OCI-LY1 (cell line): ENCODE data around the gene ENDOD1.
"Not testable (repeated sequence)": the region's sequence is repeated elsewhere in the genome, so short reads cannot be mapped to it uniquely, and the experiment has no call there.

Source experiments
- H2AFZ ChIP-seq: fragments of 200-600 bp; sonication (generic), shearing (Covaris generic); 2 replicates; pipeline ENCODE4 v1.6.0; 2014; ENCODE audit warnings: antibody characterized with exemption, mild to moderate bottlenecking, low read length
- H3F3A ChIP-seq: fragments of 200-600 bp; sonication (generic), shearing (Covaris generic); 2 replicates; pipeline ENCODE4 v1.6.0; 2014; ENCODE audit warnings: mild to moderate bottlenecking, antibody characterized with exemption, low read length, moderate library complexity; ENCODE audit not compliant: insufficient read depth
- H3K27ac ChIP-seq: fragments of 200-600 bp; sonication (generic); 2 replicates; pipeline ENCODE4 v1.5.1; 2014; ENCODE audit warnings: low read length, mixed run types, mild to moderate bottlenecking, low read depth; ENCODE audit not compliant: poor library complexity, severe bottlenecking
- H3K27me3 ChIP-seq: fragments of 200-600 bp; sonication (generic); 2 replicates; pipeline ENCODE4 v1.6.0; 2014; ENCODE audit warnings: antibody characterized with exemption, mild to moderate bottlenecking, low read length, moderate library complexity; ENCODE audit not compliant: insufficient read depth
- H3K36me3 ChIP-seq: fragments of 200-600 bp; sonication (generic); 2 replicates; pipeline ENCODE4 v1.6.1; 2014; ENCODE audit warnings: mild to moderate bottlenecking, antibody characterized with exemption, low read length, moderate library complexity, mixed read lengths; ENCODE audit not compliant: insufficient read depth
- H3K4me1 ChIP-seq: fragments of 200-600 bp; sonication (generic); 2 replicates; pipeline ENCODE4 v1.5.1; 2014; ENCODE audit warnings: mild to moderate bottlenecking, low read length, moderate library complexity; ENCODE audit not compliant: insufficient read depth, severe bottlenecking
- H3K4me2 ChIP-seq: fragments of 200-600 bp; sonication (generic), shearing (Covaris generic); 2 replicates; pipeline ENCODE4 v1.6.1; 2014; ENCODE audit warnings: low read length
- H3K4me3 ChIP-seq: fragments of 200-600 bp; sonication (generic); 2 replicates; pipeline ENCODE4 v1.5.1; 2014; ENCODE audit warnings: low read length, low read depth, mild to moderate bottlenecking, mixed read lengths; ENCODE audit not compliant: poor library complexity, severe bottlenecking
- H3K79me2 ChIP-seq: fragments of 200-600 bp; shearing (Covaris generic); 2 replicates; pipeline ENCODE4 v1.6.1; 2016; ENCODE audit warnings: mixed run types, low read length, mixed read lengths; ENCODE audit not compliant: insufficient read depth
- H3K9ac ChIP-seq: fragments of 200-600 bp; sonication (generic), shearing (Covaris generic); 2 replicates; pipeline ENCODE4 v1.6.1; 2014; ENCODE audit warnings: mild to moderate bottlenecking, low read length, mixed read lengths
- H3K9me2 ChIP-seq: fragments of 200-600 bp; sonication (generic), shearing (Covaris generic); 2 replicates; pipeline ENCODE4 v1.6.1; 2014; ENCODE audit warnings: low read depth, mild to moderate bottlenecking, low read length, mixed read lengths
- H3K9me3 ChIP-seq: fragments of 200-600 bp; shearing (Covaris generic); 2 replicates; pipeline ENCODE4 v1.6.1; 2014; ENCODE audit warnings: low read length, mixed read lengths
- H4K20me1 ChIP-seq: fragments of 200-600 bp; sonication (generic), shearing (Covaris generic); 2 replicates; pipeline ENCODE4 v1.6.0; 2016; ENCODE audit warnings: mild to moderate bottlenecking, low read length; ENCODE audit not compliant: insufficient read depth
- CTCF ChIP-seq: fragments of 200-600 bp; sonication (generic), shearing (Covaris generic); IDR thresholded peaks from 2 replicates; pipeline ENCODE4 v1.5.1; 2017; ENCODE audit warnings: mild to moderate bottlenecking, antibody characterized with exemption, low read length, moderate library complexity, mixed read lengths
- EZH2 ChIP-seq: fragments of 200-600 bp; sonication (generic), shearing (Covaris generic); IDR thresholded peaks from 2 replicates; pipeline ENCODE4 v1.8.0; 2017; ENCODE audit warnings: borderline replicate concordance, mixed run types, mild to moderate bottlenecking, antibody characterized with exemption, low read length, moderate library complexity, mixed read lengths

ENDOD1 gene

DNA sequence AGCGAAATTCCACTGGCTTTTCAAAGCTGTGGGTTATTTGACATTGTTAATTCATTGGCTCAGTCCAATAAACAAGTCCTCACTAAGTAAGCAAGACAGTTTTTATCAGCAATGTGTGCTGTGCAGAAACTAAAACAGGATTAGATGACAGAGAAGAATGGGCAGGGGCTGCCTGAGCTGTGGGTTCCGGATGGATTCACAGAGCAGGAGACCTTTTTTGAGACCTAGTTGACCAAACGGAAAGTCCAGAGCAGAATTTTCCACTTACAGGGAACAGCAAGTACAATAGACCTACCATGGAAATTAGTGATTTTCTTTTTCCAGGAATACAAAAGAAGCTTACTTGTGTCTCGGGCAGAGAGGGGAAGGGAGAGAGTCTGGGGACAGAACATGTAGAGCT, 45.6 kb upstream of the ENDOD1 start:
- Histone ChIP-seq H4K20me1 (no peaks in the 10 kb centered on the region), H3K4me2 (no peak overlapping the region), H3K9me2 (no peaks in the 10 kb centered on the region), H3K27me3 (no peaks in the 10 kb centered on the region), H3K27ac (no peak overlapping the region), H3K4me1 (no peaks in the 10 kb centered on the region), H3K36me3 (no peaks in the 10 kb centered on the region), H2AFZ (no peak overlapping the region), H3K9me3 (no peaks in the 10 kb centered on the region), H3F3A (no peaks in the 10 kb centered on the region), H3K9ac (no peak overlapping the region), H3K79me2 (no peaks in the 10 kb centered on the region), H3K4me3 (no peak overlapping the region)
- TF ChIP-seq EZH2 (no peak), CTCF (no peak)

DNA sequence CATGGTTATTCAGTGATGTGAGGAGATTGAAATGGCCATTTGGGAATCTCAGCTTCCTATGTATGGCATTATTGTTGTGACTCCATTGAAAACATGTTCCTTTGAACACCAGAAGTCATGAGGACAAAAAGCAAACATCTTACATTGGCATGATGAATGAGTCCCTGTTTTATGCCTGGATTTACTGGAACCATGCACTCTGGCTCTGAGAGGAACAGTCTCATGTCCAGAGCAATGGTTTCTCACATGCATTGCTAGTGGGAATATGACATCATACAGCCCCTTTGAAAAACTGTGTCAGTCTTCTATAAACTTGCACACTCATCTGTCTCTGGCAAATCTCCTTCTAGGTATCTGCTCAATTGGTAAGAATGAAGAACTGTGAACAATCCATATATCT, 43.8 kb upstream of the ENDOD1 start:
- Histone ChIP-seq H3K27me3 (no peaks in the 10 kb centered on the region), H3K4me2 (no peak overlapping the region), H3K4me1 (no peaks in the 10 kb centered on the region), H3K27ac (no peak overlapping the region), H2AFZ (no peak overlapping the region), H3K4me3 (no peak overlapping the region), H3K9me2 (no peaks in the 10 kb centered on the region), H3F3A (no peaks in the 10 kb centered on the region), H3K9ac (no peak overlapping the region), H3K79me2 (no peaks in the 10 kb centered on the region), H3K9me3 (no peaks in the 10 kb centered on the region), H4K20me1 (no peaks in the 10 kb centered on the region), H3K36me3 (no peaks in the 10 kb centered on the region)
- TF ChIP-seq CTCF: no peak
- TF ChIP-seq EZH2: no peak

DNA sequence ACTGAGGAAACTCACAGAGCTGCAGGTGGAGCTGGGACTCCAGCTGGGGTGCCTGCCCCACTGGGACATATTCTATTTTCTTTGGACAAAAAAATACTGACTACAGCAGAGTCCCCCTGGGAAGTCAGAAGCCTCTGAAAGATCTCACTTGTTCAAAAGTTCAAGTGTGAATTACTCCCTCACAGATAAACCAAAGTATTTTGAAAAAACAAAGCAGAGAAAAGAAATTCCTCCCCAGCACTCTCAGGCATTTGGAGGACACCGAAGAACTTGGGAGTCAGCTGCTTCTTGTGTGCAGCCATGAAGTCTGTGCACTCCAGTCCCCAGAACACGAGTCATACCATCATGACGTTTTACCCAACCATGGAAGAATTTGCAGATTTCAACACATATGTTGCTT, 40.5 kb upstream of the ENDOD1 start, which contains the start of gene KDM4F:
Gene KDM4F, plus strand, starts transcription at position 301 of the 400 bp plus-strand sequence.
- not testable (repeated sequence) for H3K27ac ChIP-seq, H3K4me1 ChIP-seq, H3K27me3 ChIP-seq, H3K4me2 ChIP-seq, H3K36me3 ChIP-seq, H3K9me3 ChIP-seq, H3K9me2 ChIP-seq, H4K20me1 ChIP-seq, H3K79me2 ChIP-seq, H3K4me3 ChIP-seq, H3K9ac ChIP-seq, H3F3A ChIP-seq, H2AFZ ChIP-seq

DNA sequence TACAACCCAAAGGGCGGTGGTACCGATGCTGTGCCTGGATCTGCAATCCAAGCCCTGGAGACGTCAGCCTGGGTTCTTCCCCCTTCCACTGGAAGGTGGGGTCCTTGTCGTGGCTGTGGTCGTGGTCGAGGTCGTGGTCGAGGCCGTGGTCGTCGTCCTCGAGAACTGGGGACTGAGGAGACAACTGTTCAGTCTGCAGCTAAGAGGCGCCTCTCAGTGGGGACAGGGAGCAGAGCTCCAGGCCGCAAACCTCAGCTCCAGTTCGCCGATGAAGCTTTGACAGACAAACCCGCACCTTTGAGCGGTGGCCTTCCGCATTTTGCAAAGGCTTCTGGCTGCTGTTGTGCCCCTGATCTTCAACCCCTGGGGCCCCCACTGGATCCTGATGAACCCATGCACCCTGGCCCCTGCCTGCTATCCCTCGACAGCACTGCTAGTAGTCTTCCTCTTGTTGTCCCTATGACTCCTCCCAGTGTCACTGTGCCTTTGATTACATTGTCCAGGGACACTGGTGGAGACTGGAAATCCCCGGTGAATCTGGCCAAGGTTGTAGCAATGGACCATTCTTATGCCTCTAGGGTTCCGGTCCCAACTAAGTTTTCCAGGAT, 38.9 kb upstream of the ENDOD1 start:
- no peak overlapping the region for H3K27ac ChIP-seq
- H3K9me2 ChIP-seq: no peaks in the 10 kb centered on the region
- H3K9ac ChIP-seq: no peak overlapping the region
- no peak overlapping the region for H2AFZ ChIP-seq
- no peaks in the 10 kb centered on the region for H3K9me3 ChIP-seq
- no peak for TF ChIP-seq CTCF
- TF ChIP-seq EZH2: no peak
- H3K36me3 ChIP-seq: no peaks in the 10 kb centered on the region
- H3K27me3 ChIP-seq: no peaks in the 10 kb centered on the region
- H3K4me3 ChIP-seq: no peak overlapping the region
- H4K20me1 ChIP-seq: no peaks in the 10 kb centered on the region
- no peaks in the 10 kb centered on the region for H3K4me1 ChIP-seq
- no peaks in the 10 kb centered on the region for H3K79me2 ChIP-seq
- no peaks in the 10 kb centered on the region for H3F3A ChIP-seq
- no peak overlapping the region for H3K4me2 ChIP-seq
